Activated CD8-positive, alpha-beta memory T cell treated with anti-CD3 and anti-CD28 coated beads, Interleukin-2, amount 50 U/mL, for 24 hours (primary cell): ENCODE data around the gene MRPL43.

ENCODE experiments used
- DNase-seq: peaks from one replicate; pipeline ENCODE4 v3.0.0-alpha.2; 2020; ENCODE audit errors: extremely low read depth

Gene MRPL43

GRCh38 chr10:100968062-100968736 is 19.1 kb downstream of the MRPL43 start:
- no peak for DNase-seq

GRCh38 chr10:100967332-100967731 is 20.0 kb downstream of the MRPL43 start:
- DNase-seq = no peak

- DNase-seq = no peak
Observed at GRCh38 chr10:100966887-100967286, 20.4 kb downstream of the MRPL43 start.

GRCh38 chr10:100965820-100966219 is 21.5 kb downstream of the MRPL43 start:
- no peak for DNase-seq

- DNase-seq = no peak
Observed at GRCh38 chr10:100963826-100964225, 23.5 kb downstream of the MRPL43 start.

- DNase-seq = no peak
Observed at GRCh38 chr10:100962351-100963080, 24.8 kb downstream of the MRPL43 start.

GRCh38 chr10:100960251-100960650 is 27.0 kb downstream of the MRPL43 start:
- DNase-seq = no peak

- DNase-seq = no peak
Observed at GRCh38 chr10:100948916-100949315, 38.4 kb downstream of the MRPL43 start.

GRCh38 chr10:100945754-100946153 is 41.5 kb downstream of the MRPL43 start:
- DNase-seq = no peak

- no peak for DNase-seq
Observed at GRCh38 chr10:100943508-100943907, 43.8 kb downstream of the MRPL43 start.

GRCh38 chr10:100942229-100942628 is 45.1 kb downstream of the MRPL43 start:
- DNase-seq = no peak

GRCh38 chr10:100939763-100940344 is 47.4 kb downstream of the MRPL43 start:
- no peak for DNase-seq
